HG02852 (cell line): Measurements from ENCODE around the gene DENND4A.

ENCODE experiments used
- ATAC-seq: cut with Tn5 transposase; IDR thresholded peaks from one replicate; pipeline ENCODE4 v1.9.1; 2021; ENCODE audit warnings: mild to moderate bottlenecking, moderate library complexity; ENCODE audit not compliant: unreplicated experiment

DENND4A gene

DNA sequence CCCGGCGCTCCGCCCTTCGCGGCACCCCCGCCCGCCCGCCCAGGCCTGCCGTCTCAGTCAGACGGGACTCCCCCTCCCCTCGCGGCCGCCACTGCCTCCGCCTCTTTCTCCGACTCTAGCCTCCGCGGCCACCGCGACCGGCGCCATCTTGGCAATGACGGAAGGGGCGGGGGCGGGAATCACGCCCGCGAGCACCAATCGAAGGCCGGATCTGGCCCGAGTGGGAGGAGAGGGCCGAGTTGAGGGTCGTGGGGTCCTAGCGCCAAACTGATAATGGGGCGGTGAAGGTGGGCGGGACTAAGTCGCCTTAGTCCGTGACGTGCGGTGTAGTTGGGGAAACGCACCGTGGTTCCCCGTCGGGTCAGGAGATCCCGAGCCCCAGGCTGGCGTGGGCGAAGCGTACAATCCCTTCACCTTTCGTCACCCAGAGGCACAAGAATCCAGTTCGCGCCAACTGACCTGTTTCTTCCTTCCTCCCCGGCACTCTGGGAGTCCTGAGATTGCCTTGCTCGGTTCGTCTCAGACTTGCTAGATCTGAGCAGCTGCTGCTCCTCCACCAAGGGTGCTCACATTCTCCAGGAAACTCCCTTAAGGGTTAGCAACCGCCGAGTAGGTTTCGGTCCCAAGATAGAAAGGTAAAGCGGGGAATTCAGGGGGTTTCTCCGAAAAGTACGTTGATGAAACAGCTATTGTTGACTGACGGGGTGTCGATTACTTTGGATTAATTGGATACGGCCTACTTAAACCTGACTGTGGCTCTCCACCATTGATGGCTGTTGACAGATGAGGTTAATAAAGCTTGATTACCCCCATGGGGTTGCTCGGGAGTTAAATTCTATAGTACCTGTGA, at the start of gene DENND4A:
TSS of gene DENND4A (minus strand) at position 156 of the 850 bp plus-strand sequence. CDS start 35,843 bp downstream, outside the sequence.
- peak; percentile 72 for ATAC-seq

DNA sequence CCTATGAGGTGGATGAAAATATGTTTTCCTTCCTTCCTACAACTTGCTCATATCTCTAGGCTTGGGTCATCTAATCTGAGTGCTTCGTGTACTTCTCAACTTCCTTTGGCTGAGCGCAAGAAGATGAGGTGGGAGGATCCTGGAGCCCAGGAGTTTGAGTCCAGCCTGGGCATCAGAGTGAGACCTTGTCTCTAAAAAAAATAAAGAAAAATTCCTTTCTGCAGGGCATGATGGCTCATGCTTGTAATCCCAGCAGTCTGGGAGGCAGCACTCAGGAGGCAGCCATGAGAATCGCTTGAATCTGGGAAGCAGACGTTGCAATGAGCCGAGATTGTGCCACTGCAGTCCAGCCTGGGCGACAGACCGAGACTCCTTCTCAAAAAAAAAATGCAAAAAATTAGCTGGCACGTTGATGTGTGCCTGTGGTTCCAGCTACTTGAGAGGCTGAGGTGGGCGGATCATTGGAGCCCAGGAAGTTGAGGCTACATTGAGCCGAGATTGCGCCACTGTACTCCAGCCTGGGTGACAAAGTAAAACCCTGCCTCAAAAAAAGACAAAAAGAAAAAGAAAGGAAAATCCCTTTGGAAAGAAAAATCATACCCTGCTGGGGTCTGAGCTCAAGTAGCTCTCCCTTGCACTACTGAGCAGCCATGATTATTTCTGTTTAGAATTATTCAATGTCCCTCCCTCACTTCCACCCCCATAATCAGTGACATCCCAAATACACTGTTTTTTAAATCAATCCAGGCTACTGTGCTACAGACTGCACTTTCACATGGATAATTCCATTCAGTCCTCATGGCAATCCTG, 49.2 kb upstream of the DENND4A start:
- ATAC-seq = no peak

DNA sequence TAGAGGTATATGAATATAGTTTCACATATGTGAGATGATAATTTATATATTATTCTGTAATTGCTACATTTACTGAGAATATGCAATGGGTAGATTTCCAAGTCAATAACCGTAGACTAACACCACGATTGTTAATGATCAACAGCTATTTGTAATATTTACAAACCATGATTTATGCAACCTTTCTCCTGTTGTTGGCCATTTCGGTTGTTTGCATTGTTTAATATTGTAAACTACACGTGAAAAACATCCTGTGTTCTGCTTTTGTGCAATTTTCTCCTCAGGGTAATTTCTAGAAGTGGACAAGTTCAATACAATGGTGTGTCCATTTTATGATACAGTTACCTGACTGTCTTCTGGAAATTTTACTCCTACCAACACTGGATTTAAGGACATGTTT, 47.9 kb upstream of the DENND4A start:
- ATAC-seq = no peak

DNA sequence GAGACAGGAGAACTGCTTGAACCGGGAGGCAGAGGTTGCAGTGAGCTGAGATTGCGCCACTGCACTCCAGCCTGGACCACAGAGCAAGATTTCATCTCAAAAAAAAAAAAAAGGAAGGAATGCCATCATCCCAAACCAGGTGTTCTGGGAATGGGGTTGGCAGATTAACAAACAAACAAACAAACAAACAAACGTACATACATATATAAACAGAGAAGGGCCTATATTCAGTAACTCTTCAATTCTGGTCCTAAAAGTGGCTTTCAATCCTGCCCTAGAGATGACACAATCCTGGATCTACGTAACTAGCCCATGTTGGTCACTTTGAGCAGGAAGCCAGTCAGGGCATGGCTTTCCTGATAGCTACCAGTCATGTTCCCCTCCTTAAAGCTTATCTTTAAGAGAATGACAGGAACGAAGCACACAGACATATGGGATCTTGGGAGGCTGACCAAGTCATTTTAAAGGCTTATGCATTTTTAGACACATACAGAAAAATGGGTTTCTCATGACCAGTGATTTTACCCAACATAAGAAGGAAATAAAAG, 47.3 kb upstream of the DENND4A start:
- ATAC-seq = no peak

DNA sequence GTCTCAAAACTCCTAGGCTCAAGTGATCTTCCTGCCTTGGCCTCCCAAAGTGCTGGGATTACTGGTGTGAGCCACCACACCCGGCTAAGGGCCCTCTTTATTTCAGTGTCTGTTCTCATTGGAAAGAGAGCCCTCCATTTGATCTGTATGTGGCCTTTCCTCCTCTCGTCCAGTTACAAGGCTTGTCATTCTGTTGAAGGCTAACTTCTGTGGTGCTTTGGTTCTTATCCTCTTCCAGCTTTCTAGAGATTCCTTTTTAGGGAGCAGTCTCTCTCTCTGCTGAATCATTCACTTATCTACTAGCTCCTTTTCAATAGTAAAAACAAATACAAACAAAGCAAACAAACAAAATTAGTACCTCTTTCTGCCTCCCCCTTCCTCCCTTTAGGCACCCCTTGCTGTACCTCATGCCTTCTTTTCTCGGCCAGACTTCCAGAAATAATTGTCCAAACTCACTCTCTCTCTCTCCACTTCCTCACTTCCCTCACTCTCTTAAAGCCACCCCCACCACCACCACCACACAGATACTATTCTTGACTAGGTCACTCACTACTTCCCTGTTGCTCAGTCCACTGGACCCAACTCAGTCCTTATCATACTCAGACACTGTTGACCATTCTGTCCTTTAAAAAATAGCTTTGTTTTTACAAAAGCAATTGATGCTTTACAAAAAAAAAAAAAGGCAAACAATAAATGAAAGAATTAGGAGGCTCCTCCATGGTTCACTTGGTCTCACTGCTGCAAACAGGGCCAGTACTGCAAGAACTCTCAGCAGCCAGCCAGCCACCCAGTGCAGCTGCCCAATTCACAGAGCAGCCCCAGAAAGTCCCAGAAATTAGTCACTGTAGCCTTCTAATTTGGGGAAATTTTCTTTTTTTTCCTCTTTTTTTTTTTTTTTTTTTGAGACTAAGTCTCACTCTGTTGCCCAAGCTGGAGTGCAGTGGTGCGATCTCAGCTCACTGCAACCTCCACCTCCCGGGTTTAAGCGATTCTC, 45.5 kb upstream of the DENND4A start:
- no peak for ATAC-seq

DNA sequence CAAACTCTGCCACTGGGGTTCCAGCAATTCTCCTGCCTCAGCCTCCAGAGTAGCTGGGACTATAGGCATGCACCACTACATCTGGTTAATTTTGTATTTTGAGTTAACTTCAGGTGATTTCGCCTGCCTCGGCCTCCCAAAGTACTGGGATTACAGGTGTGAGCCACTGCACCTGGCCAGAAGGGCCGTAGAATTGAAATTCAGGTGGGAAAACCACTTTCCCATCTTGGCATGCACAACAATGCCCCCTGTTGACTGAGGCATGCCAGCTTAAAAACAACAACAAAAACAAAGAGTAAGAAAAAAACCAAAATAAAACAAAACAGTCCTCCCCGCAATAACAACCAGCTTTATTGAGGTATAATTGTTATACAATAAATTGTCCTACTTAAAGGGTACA, 44.6 kb upstream of the DENND4A start:
- no peak for ATAC-seq

DNA sequence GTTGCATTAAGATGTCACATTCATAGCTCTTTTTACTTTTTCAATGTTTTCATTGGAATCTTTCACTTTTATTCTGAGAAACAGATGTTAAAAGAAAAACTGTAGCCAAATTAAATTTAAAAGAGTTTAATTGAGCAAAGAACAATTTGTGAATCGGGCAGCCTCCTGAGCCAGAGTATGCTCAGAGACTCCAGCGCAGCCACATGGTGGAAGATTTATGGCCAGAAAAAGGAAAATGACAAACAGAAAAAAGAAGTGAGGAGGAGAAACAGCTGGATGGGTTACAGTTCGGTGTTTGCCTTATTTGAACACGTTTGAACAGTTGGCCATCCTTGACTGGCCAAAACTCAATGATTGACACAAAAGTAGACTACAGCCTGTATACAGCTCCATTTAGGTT, 43.4 kb upstream of the DENND4A start:
- no peak for ATAC-seq

DNA sequence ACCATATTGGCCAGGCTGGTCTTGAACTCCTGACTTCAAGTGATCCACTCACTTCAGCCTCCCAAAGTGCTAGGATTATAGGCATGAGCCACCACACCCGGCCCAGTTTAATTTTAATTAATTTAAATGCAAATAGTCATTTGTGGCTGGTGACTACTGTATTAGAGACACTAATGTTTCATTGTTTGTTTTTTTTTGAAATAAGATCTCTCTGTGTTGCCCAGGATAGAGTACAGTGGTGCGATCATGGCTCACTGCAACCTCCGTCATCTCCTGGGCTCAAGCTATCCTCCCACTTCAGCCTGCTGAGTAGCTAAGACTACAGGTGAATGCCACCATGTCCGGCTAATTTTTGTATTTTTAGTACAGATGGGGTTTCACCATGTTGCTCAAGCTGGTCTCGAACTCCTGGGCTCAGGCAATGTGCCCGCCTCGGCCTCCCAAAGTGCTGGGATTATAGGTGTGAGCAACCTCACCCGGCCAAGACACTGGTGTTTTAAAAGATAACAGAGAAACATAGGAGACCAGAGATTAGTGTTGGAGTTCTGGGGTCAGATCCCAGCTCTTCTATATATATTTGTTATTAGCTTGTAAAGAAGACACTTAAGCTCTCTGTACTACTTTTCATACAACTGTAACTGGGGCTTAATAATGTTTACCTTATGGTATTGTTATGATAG, 42.6 kb upstream of the DENND4A start:
- no peak for ATAC-seq

DNA sequence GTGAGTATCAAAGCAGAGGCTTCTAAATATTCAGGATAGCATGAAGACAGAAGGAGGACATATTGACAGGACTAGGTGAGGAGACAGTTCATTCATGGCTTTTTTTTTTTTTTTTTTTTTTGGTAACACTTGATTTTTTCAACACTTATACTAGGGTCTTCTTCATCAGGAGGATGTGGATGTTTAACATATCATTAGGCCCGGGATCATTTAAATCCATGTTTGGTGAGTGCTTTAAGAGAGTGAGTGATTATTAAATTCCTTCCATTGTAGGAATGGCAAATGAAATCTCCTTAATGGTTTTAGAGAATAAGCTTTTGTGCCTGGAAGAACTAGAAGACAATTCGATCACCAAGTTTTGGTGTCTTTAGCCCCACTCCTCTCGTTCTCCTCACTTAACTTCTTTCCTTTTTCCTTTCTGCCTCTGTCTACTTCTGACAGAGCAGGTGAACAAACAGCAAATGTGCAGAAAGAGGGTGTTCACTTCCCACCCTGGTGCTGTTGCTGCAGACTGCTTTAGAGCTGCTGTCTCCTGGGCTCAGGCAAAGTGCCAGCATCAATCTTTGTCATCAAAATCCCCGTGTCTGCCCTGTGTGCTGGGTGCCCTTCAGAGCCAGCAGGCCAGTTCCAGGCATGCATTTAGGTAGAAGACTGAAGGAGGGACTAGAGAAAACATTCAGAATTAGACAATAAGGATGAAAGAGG, 41.6 kb upstream of the DENND4A start:
- no peak for ATAC-seq

DNA sequence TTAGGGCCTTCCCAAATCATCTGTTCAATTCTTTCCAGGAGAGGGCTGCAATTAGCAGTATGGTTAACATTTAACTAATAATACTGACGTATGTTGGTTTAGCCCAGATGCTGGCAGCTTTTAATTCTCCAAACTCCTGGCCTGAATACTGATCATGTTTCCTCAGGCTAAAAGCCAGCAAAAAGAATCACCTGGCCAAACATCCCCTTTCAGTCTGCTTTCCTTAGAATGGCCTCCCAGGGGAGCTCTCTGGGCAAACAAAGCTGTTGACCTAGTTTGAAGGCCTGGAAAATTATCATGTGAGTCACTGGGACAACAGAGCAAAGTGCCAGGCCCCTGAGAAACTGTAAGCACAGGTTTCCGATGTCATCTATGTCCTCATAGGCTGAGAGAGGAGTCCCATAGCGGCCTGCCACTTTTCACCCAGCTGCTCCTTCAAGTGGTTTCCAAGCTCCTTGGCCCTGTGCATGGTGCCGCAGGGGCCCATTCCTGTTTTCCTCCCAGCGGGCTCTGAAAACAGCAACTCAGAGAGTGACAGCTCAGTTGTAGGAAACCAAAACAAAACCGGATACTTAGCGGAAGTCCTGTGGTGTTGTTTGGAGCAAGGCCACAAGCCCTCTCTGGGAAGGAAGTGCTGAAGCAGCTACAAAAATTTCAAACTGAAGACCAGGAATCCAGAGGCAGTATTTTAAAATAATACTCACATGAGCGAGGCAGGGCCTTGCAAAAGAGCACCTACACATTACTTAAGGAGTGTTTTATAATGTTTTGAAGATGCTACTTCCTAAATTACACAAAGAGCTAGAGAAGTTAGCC, 40.7 kb upstream of the DENND4A start:
- no peak for ATAC-seq

DNA sequence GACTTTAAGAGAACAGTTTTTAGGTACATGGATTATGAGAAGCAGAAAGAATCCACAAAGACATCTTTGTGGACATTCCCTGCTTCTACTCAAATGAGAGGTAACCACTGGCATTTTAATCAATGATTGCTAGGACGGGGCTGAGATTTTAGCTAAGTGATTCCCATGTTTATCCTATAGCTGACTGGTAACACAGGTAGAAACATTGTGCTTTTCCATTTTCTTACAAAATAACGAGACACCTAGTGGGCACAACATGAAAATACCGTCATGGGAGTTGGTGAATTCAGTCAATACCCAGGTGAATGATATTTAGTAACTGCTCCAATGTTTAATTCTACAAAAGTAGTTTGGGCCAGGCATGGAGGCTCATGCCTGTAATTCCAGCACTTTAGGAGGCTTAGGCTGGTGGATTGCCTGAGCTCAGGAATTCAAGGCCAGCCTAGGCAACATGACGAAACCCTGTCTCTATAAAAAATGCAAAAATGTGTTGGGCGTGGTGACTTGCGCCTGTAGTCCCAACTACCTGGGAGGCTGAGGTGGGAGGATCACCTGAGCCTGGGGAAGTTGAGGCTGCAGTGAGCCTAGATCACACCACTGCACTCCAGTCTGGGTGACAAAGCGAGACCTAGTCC, 37.2 kb upstream of the DENND4A start:
- no peak for ATAC-seq

DNA sequence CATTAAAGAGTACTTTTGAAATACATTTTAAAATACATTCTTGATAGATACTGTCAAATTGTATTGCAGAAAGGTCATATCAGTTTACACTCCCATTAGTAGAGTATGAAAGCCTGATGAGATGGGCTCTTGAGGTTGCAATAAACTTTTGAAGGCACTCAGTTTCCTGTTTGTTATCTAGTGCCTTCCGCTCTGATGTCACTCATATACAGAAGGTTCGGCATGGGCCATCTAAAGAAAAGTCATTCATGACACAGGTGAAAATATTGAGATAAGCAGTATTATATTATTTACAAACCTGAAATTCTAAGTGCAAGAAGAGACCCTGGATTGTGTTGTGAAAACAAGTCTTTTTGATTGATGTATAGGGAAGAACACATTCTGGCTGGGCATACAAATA, 36.5 kb upstream of the DENND4A start:
- no peak for ATAC-seq

DNA sequence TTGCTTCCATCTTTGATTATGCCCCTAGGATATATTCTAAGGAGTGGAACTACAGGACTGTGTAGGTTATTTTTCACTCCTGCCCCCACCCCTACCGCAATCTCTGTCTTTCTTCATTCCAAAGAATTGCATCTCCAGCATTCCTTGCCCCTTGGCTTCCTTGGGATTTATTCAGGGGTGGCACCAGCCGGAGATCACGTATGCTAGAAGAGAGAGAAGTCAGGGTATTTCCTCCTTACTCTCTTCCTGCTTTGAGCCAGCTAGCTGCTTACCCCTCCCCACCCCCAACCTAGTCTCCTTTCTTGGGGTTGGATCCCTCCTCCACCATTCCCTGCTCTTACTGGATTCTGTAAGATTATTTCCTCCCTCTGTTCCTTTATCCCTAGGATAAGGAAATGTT, 35.0 kb upstream of the DENND4A start:
- ATAC-seq = no peak

DNA sequence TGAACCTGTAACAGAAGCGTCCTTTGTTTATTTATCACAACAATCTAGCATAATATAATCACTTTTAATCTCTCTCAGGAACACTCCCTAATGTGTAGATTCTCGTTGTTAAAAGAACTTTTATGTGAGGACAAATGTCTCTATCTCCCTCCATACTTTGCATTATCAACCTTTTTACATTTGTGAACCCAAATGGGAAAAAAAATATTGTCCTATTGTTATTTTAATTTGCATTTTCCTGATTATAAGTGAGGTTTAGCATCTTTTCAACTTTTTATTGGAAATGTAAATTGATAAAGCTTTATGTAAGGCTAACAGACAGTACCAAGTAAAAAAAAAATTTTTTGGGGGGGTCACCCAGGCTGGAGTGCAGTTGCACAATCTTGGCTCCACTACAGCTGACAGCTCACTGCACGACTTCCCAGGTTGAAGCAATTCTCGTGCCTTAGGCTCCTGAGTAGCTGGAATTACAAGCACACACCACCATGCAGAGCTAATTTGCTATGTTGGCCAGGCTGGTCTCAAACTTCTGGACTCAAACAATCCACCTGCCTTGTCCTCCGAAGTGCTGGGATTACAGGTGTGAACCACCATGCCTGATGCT, 33.0 kb upstream of the DENND4A start:
- no peak for ATAC-seq

DNA sequence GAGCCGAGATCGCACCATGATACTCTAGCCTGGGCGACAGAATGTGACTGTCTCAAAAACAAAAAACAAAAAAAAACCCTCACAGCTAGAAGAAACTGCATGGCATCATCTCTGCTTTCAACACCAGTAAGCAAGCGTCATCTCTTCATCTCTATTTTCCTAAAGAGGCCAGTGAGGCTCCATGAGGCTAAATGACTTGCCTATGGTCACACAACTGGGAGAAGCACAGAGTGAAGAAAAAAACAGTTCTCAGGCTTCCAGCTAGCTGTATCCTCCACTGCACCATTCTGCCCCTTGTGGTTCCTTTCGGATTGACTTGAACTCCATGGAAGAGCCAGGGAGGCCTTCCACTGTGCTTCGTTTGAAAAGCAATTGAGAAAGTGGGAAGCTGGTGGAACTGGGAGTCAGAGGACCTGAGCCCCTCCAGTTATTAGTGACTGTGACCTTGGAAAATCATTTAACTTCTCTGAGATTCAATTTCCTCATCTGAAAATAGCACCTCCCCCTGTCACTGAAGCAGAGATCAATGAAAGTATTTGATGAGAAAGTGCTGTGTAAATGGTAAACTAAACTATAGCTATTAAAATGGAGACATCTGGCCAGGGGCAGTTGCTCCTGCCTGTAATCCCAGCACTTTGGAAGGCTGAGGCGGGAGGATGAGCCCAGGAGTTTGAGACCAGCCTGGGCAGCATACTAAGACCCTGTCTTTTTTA, 32.1 kb upstream of the DENND4A start:
- ATAC-seq = no peak

DNA sequence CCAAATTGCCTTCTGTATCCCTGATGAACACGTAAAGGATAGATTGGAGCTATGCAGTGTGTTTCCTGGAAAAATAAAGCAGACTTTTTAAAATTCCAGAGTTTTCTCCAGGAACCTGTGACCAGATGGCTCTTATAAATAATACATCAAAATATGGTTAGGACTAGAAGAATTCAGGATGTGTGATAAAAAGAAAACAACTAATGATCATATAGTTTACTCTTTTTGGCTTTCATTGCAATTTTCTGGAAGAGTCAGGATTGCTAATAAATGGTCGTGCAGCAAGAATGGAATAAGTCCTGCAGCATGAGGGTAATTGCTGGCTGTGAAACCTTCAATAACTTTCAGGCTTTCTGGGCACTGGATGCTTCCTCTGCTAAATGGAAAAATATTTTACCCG, 30.2 kb upstream of the DENND4A start:
- ATAC-seq = no peak

DNA sequence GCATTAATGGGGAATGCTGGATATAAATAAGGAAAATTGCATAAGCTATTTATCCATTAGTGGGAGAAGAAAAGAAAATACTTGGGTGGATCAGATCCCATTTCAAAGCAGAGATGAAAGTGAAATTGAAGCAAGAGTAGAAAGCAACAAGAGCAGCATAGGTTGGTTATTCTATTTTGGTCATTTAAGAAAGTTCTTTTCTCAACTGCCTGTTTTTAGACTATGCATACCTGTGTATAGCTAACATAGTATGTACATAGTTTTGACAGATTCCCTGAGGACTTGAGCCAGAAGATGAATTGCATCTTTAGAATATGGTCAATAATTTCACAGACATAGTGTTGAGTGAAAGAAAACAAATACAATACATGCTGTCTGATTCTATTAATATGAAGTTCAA, 29.0 kb upstream of the DENND4A start:
- ATAC-seq = no peak
